SK-N-SH treated with all-trans-retinoic acid at 6 μM for 48 hours (cell line): ENCODE results near the gene RHEBL1.

Experiments
- RARB ChIP-seq: fragments of 250-450 bp; sonication (Bioruptor Pico); IDR thresholded peaks from 2 replicates; pipeline ENCODE4 v1.8.0; 2021; ENCODE audit warnings: mild to moderate bottlenecking, moderate library complexity
- TOX ChIP-seq: fragments of 250-450 bp; sonication (Bioruptor Pico); IDR thresholded peaks from 2 replicates; pipeline ENCODE4 v1.8.0; 2021; ENCODE audit warnings: mild to moderate bottlenecking, moderate library complexity, borderline replicate concordance
- TF ChIP-seq, protein P1 (sequence below): fragments of 250-450 bp; sonication (Bioruptor Pico); IDR thresholded peaks from 2 replicates; pipeline ENCODE4 v1.8.0; 2020; ENCODE audit warnings: mild to moderate bottlenecking, moderate library complexity, borderline replicate concordance
- TF ChIP-seq, protein P2 (sequence below): fragments of 250-450 bp; sonication (Bioruptor Pico); IDR thresholded peaks from 2 replicates; pipeline ENCODE4 v1.5.1; 2020; ENCODE audit warnings: low read depth, mild to moderate bottlenecking, moderate library complexity

DNA sequence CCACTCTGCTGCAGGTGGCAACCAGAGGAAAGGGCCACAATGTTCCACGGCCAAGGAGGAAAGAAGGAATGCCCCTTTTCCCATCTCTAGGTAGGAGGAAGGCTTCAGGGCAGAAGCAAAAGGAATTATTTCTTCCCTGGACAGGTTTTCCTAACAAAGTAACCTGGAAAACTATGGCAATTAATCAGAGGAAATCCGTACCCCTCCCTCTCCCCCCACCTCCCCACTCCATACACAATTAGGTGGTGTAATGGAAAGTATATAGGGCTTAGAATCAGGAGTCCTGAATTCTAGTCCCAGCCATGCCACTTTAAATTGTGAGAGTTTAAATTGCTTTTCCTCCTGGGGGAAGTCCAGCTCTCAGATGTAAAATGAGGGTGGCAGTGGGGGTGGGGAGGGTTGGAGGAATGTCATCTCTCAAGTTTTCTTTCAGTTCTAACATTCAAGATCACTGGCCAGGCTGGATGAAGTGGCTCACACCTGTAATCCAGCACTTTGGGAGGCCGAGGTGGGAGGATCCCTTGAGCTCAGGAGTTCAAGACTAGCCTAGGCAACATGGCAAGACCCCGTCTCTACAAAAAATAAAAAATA is 23.1 kb upstream of the RHEBL1 start:
- TF ChIP-seq, protein P1, sequence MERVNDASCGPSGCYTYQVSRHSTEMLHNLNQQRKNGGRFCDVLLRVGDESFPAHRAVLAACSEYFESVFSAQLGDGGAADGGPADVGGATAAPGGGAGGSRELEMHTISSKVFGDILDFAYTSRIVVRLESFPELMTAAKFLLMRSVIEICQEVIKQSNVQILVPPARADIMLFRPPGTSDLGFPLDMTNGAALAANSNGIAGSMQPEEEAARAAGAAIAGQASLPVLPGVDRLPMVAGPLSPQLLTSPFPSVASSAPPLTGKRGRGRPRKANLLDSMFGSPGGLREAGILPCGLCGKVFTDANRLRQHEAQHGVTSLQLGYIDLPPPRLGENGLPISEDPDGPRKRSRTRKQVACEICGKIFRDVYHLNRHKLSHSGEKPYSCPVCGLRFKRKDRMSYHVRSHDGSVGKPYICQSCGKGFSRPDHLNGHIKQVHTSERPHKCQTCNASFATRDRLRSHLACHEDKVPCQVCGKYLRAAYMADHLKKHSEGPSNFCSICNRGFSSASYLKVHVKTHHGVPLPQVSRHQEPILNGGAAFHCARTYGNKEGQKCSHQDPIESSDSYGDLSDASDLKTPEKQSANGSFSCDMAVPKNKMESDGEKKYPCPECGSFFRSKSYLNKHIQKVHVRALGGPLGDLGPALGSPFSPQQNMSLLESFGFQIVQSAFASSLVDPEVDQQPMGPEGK: no peak
- TF ChIP-seq TOX (CRISPR knock-in tag): no peak
- TF ChIP-seq, protein P2, sequence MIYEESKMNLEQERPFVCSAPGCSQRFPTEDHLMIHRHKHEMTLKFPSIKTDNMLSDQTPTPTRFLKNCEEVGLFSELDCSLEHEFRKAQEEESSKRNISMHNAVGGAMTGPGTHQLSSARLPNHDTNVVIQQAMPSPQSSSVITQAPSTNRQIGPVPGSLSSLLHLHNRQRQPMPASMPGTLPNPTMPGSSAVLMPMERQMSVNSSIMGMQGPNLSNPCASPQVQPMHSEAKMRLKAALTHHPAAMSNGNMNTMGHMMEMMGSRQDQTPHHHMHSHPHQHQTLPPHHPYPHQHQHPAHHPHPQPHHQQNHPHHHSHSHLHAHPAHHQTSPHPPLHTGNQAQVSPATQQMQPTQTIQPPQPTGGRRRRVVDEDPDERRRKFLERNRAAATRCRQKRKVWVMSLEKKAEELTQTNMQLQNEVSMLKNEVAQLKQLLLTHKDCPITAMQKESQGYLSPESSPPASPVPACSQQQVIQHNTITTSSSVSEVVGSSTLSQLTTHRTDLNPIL (CRISPR knock-in tag): no peak
- TF ChIP-seq RARB (CRISPR knock-in tag): no peak
